GM23338 (cell line): ENCODE measurements around the gene POLK. TPM values are rescaled to one million over a fixed set of nuclear protein-coding genes. Genes with fewer than 3 reads are reported as not detected.

Experiments
- ATAC-seq: fragments of 200-7000 bp; cut with Tn5 transposase; 3 replicates; pipeline ENCODE4 v1.9.1; 2020
- DNase-seq: peaks from one replicate; pipeline ENCODE4 v3.0.0-alpha.2; 2015; ENCODE audit warnings: low spot score
- H2AFZ ChIP-seq: fragments of 200-600 bp; sonication (generic); 2 replicates; pipeline ENCODE4 v1.8.0; 2016; ENCODE audit warnings: antibody characterized with exemption, mild to moderate bottlenecking, moderate library complexity
- H3F3A ChIP-seq: fragments of 200-600 bp; sonication (generic); replicated peaks from 2 replicates; pipeline ENCODE4 v1.8.0; 2017; ENCODE audit warnings: antibody characterized with exemption, mixed run types, low read depth
- H3K27ac ChIP-seq: fragments of 200-600 bp; sonication (generic); 2 replicates; pipeline ENCODE4 v1.6.1; 2016; ENCODE audit warnings: low read depth
- H3K27me3 ChIP-seq: fragments of 200-600 bp; sonication (generic); 2 replicates; pipeline ENCODE4 v1.8.0; 2016; ENCODE audit warnings: mild to moderate bottlenecking, mixed run types, moderate library complexity; ENCODE audit not compliant: insufficient read depth
- H3K36me3 ChIP-seq: fragments of 200-600 bp; sonication (generic); 2 replicates; pipeline ENCODE4 v1.8.0; 2016; ENCODE audit warnings: mild to moderate bottlenecking; ENCODE audit not compliant: insufficient read depth
- H3K4me1 ChIP-seq: fragments of 200-600 bp; sonication (generic); 2 replicates; pipeline ENCODE4 v1.8.0; 2016; ENCODE audit warnings: mild to moderate bottlenecking, moderate library complexity; ENCODE audit not compliant: insufficient read depth
- H3K4me2 ChIP-seq: fragments of 200-600 bp; sonication (generic); 2 replicates; pipeline ENCODE4 v1.7.1; 2017; ENCODE audit warnings: mixed run types
- H3K4me3 ChIP-seq: fragments of 200-600 bp; sonication (generic); 2 replicates; pipeline ENCODE4 v1.6.1; 2016; ENCODE audit warnings: mixed run types
- H3K79me2 ChIP-seq: fragments of 200-600 bp; sonication (generic); replicated peaks from 2 replicates; pipeline ENCODE4 v1.8.0; 2017; ENCODE audit warnings: mild to moderate bottlenecking; ENCODE audit not compliant: insufficient read depth
- H3K9me2 ChIP-seq: fragments of 200-600 bp; sonication (generic); 2 replicates; pipeline ENCODE4 v1.8.0; 2017; ENCODE audit not compliant: insufficient read depth
- H4K20me1 ChIP-seq: fragments of 200-600 bp; sonication (generic); replicated peaks from 2 replicates; pipeline ENCODE4 v1.8.0; 2017; ENCODE audit warnings: mild to moderate bottlenecking; ENCODE audit not compliant: insufficient read depth
- H3K27ac Mint-ChIP-seq: 2 replicates; pipeline ENCODE4 v1.8.0; 2020; ENCODE audit warnings: inconsistent platforms, mild to moderate bottlenecking, moderate library complexity, mixed read lengths
- H3K27me3 Mint-ChIP-seq: 3 replicates; pipeline ENCODE4 v1.8.0; 2022; ENCODE audit warnings: low read depth, mild to moderate bottlenecking, moderate library complexity, mixed read lengths, inconsistent platforms; ENCODE audit not compliant: insufficient read depth, poor library complexity
- H3K36me3 Mint-ChIP-seq: 3 replicates; pipeline ENCODE4 v1.8.0; 2021; ENCODE audit warnings: low read depth, mild to moderate bottlenecking, inconsistent platforms, moderate library complexity, mixed read lengths
- H3K4me1 Mint-ChIP-seq: 3 replicates; pipeline ENCODE4 v1.8.0; 2020; ENCODE audit warnings: mild to moderate bottlenecking, inconsistent platforms, mixed read lengths
- H3K4me3 Mint-ChIP-seq: 3 replicates; pipeline ENCODE4 v1.8.0; 2021; ENCODE audit warnings: moderate library complexity, mild to moderate bottlenecking, inconsistent platforms, mixed read lengths
- H3K9me3 Mint-ChIP-seq: 3 replicates; pipeline ENCODE4 v1.8.0; 2020; ENCODE audit warnings: moderate library complexity, mild to moderate bottlenecking, inconsistent platforms, mixed read lengths
- CREB1 ChIP-seq: fragments of 250-450 bp; sonication (Bioruptor Pico); IDR thresholded peaks from 2 replicates; pipeline ENCODE4 v1.5.0; 2020; ENCODE audit warnings: low read depth, mild to moderate bottlenecking, moderate library complexity
- EZH2 ChIP-seq: fragments of 200-600 bp; sonication (generic); IDR thresholded peaks from one replicate; pipeline ENCODE4 v1.8.0; 2017; ENCODE audit warnings: antibody characterized with exemption, mild to moderate bottlenecking, low read depth; ENCODE audit not compliant: unreplicated experiment
- EZH2phosphoT487 ChIP-seq: fragments of 200-600 bp; sonication (generic); IDR thresholded peaks from one replicate; pipeline ENCODE4 v1.8.1; 2018; ENCODE audit warnings: antibody characterized with exemption; ENCODE audit not compliant: unreplicated experiment
- JUNB ChIP-seq: IDR thresholded peaks from one replicate; pipeline ENCODE4 v1.6.1; 2016; ENCODE audit warnings: antibody characterized with exemption; ENCODE audit not compliant: unreplicated experiment
- NANOG ChIP-seq: IDR thresholded peaks from 2 replicates; pipeline ENCODE4 v1.6.1; 2016; ENCODE audit warnings: antibody characterized with exemption, borderline replicate concordance
- POLR2AphosphoS5 ChIP-seq: IDR thresholded peaks from 2 replicates; pipeline ENCODE4 v1.6.1; 2016; ENCODE audit warnings: antibody characterized with exemption, low read depth
- STAT1 ChIP-seq: IDR thresholded peaks from one replicate; pipeline ENCODE4 v1.6.1; 2016; ENCODE audit warnings: antibody characterized with exemption; ENCODE audit not compliant: unreplicated experiment
- ZNF114 ChIP-seq: fragments of 250-450 bp; sonication (Bioruptor Pico); IDR thresholded peaks from 2 replicates; pipeline ENCODE4 v1.5.0; 2020; ENCODE audit warnings: mild to moderate bottlenecking, moderate library complexity
- ZNF331 ChIP-seq: fragments of 250-450 bp; sonication (Bioruptor Pico); IDR thresholded peaks from 2 replicates; pipeline ENCODE4 v1.5.0; 2020; ENCODE audit warnings: low read depth, mild to moderate bottlenecking, moderate library complexity
- polyA plus RNA-seq: library from polyadenylated mRNA; unstranded; fragments of >200 nt; fragmentation: Nextera tagmentation; extraction: Ambion mirVana; gene quantifications from 2 replicates; pipeline ENCODE4 v1.2.1, GENCODE V29; 2016
- total RNA-seq: library from RNA; depleted of rRNA; stranded (reverse); fragments of >200 nt; shearing (Covaris generic); gene quantifications from 2 replicates; pipeline ENCODE4 v1.2.3, GENCODE V29; 2014
- TF ChIP-seq, protein P1 (sequence below): IDR thresholded peaks from 2 replicates; pipeline ENCODE4 v1.6.1; 2016; ENCODE audit warnings: antibody characterized with exemption
- TF ChIP-seq, protein P2 (sequence below): IDR thresholded peaks from one replicate; pipeline ENCODE4 v1.6.1; 2018; ENCODE audit warnings: antibody characterized with exemption; ENCODE audit not compliant: unreplicated experiment
- TF ChIP-seq, protein P3 (sequence below), 2 experiments: fragments of 200-600 bp in 1 of 2; sonication (generic) in 1 of 2; conservative IDR thresholded peaks; 2 replicates each; pipeline versions ENCODE4 v1.5.1 to v1.6.1; 2016 to 2017; ENCODE audit warnings: antibody characterized with exemption in 2 of 2, low read depth in 2 of 2, mild to moderate bottlenecking in 2 of 2, moderate library complexity in 1 of 2

Gene POLK
- total and polyA plus RNA-seq, 2 experiments from 2014 or later = 6.3 to 14.5 TPM

DNA sequence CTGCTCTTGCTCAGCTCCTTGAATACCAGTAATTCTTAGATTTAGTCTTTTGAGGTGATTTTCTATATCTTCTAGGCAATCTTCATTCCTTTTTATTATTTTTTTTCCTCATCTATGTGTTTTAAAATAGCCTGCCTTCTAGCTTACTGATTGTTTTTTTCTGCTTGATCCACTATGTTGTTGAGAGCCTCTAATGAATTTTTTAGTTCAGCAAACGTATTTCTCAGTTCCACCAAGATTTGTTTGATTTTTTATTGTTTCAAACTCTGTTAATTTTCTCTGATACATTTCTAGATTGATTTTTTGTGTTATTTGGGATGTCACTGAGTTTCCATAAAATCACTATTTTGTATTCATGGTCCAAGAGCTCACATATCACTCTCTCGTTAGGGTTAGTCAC, 9.5 kb downstream of the POLK start (continued):
- TF ChIP-seq, protein P1, sequence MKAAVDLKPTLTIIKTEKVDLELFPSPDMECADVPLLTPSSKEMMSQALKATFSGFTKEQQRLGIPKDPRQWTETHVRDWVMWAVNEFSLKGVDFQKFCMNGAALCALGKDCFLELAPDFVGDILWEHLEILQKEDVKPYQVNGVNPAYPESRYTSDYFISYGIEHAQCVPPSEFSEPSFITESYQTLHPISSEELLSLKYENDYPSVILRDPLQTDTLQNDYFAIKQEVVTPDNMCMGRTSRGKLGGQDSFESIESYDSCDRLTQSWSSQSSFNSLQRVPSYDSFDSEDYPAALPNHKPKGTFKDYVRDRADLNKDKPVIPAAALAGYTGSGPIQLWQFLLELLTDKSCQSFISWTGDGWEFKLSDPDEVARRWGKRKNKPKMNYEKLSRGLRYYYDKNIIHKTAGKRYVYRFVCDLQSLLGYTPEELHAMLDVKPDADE = no peak
- TF ChIP-seq EZH2phosphoT487 = no peak
- TF ChIP-seq, protein P2, sequence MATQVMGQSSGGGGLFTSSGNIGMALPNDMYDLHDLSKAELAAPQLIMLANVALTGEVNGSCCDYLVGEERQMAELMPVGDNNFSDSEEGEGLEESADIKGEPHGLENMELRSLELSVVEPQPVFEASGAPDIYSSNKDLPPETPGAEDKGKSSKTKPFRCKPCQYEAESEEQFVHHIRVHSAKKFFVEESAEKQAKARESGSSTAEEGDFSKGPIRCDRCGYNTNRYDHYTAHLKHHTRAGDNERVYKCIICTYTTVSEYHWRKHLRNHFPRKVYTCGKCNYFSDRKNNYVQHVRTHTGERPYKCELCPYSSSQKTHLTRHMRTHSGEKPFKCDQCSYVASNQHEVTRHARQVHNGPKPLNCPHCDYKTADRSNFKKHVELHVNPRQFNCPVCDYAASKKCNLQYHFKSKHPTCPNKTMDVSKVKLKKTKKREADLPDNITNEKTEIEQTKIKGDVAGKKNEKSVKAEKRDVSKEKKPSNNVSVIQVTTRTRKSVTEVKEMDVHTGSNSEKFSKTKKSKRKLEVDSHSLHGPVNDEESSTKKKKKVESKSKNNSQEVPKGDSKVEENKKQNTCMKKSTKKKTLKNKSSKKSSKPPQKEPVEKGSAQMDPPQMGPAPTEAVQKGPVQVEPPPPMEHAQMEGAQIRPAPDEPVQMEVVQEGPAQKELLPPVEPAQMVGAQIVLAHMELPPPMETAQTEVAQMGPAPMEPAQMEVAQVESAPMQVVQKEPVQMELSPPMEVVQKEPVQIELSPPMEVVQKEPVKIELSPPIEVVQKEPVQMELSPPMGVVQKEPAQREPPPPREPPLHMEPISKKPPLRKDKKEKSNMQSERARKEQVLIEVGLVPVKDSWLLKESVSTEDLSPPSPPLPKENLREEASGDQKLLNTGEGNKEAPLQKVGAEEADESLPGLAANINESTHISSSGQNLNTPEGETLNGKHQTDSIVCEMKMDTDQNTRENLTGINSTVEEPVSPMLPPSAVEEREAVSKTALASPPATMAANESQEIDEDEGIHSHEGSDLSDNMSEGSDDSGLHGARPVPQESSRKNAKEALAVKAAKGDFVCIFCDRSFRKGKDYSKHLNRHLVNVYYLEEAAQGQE = no peak

DNA sequence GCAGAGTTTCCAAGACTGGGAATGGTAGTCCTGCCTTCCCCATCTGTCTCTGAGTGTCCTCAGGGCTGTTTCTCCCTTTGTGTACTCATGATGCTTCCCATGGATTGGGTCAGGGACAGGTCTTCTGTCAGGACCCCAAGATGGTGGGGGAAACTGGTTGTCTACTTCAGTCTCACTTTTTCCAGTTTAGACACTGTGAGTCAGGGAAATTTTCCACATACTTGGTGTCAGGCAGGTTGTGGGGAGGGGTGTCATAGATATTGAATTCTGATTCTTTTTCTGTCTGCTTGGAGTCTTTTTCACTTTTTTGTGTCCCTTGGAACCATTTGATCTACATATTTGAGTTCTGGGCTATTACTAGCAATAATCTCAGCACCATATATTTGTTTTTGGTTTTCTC, 10.3 kb downstream of the POLK start:
- peaks cover 3% of the 10 kb centered on the region; the same call in 1 of the 2 replicates for H3K36me3 ChIP-seq
- H3K27me3 Mint-ChIP-seq = peaks cover 4% of the 10 kb centered on the region
- no peak for ATAC-seq
- DNase-seq = no peak
- peaks cover 18% of the 10 kb centered on the region; the same call in 2 of the 3 replicates for H3K36me3 Mint-ChIP-seq
- H4K20me1 ChIP-seq = no peaks in the 10 kb centered on the region
- no peaks in the 10 kb centered on the region for H3K4me1 ChIP-seq
- H3K4me2 ChIP-seq = no peak overlapping the region
- H3K9me2 ChIP-seq = no peaks in the 10 kb centered on the region
- no peak overlapping the region for H2AFZ ChIP-seq
- no peak overlapping the region for H3K4me3 ChIP-seq
- no peak overlapping the region for H3K27ac Mint-ChIP-seq
- H3K27me3 ChIP-seq = no peaks in the 10 kb centered on the region
- no peaks in the 10 kb centered on the region for H3F3A ChIP-seq
- no peak overlapping the region for H3K4me3 Mint-ChIP-seq
- peaks cover 16% of the 10 kb centered on the region for H3K9me3 Mint-ChIP-seq
- no peak overlapping the region for H3K27ac ChIP-seq
- H3K4me1 Mint-ChIP-seq = peaks cover 3% of the 10 kb centered on the region; the same call in 2 of the 3 replicates
- peaks cover 43% of the 10 kb centered on the region for H3K79me2 ChIP-seq
- no peak for TF ChIP-seq POLR2AphosphoS5
- TF ChIP-seq NANOG = no peak
- no peak for TF ChIP-seq ZNF331 (CRISPR knock-in tag)
- no peak for TF ChIP-seq ZNF114 (CRISPR knock-in tag)
- no peak for TF ChIP-seq JUNB
- TF ChIP-seq EZH2 = no peak
- TF ChIP-seq STAT1 = no peak
- no peak for TF ChIP-seq EZH2phosphoT487
- TF ChIP-seq, protein P3, sequence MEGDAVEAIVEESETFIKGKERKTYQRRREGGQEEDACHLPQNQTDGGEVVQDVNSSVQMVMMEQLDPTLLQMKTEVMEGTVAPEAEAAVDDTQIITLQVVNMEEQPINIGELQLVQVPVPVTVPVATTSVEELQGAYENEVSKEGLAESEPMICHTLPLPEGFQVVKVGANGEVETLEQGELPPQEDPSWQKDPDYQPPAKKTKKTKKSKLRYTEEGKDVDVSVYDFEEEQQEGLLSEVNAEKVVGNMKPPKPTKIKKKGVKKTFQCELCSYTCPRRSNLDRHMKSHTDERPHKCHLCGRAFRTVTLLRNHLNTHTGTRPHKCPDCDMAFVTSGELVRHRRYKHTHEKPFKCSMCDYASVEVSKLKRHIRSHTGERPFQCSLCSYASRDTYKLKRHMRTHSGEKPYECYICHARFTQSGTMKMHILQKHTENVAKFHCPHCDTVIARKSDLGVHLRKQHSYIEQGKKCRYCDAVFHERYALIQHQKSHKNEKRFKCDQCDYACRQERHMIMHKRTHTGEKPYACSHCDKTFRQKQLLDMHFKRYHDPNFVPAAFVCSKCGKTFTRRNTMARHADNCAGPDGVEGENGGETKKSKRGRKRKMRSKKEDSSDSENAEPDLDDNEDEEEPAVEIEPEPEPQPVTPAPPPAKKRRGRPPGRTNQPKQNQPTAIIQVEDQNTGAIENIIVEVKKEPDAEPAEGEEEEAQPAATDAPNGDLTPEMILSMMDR (conservative IDR thresholded peaks at IDR 0.05; ENCODE audit: low read depth in 2 of 2) = no peak
- TF ChIP-seq CREB1 (CRISPR knock-in tag) = no peak
- TF ChIP-seq, protein P1 = no peak
- TF ChIP-seq, protein P2 = no peak
